ENCODE data around the gene TRIM44. TPM values are rescaled to one million over a fixed set of nuclear protein-coding genes. Genes with fewer than 3 reads are reported as not detected.
"Not testable (repeated sequence)": the region's sequence is repeated elsewhere in the genome, so short reads cannot be mapped to it uniquely, and the experiment has no call there.

TRIM44 gene
- total RNA-seq, 4 donors from 2014 or later = 24.6 to 54.2 (median 35.8) TPM

DNA sequence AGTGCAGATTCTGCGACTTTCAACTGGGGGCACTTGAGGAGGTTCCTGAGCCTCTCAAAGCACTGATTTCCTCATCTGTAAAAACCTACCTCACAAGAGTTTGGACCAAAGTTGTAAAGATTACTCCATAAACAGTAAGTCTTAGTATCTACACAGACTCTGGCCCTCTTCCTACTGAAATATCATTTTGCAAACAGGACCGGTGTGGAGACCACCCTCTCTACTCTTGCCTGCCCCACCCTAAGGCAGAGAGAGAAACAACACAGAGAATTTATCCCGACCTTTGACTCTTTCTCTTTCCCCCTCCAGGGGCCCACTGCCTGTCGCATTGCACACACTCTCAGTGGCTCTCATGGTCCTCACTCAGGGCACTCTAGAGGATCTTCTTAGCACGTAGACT, 163.4 kb downstream of the TRIM44 start:
- Histone ChIP-seq H3K36me3 (no peaks in the 10 kb centered on the region), H3K27me3 (no peaks in the 10 kb centered on the region), H3K27ac (no peak overlapping the region), H3K4me1 (peaks cover 0 to 5% of the 10 kb centered on the region in 2 donors), H3K4me3 (replicated peaks in 1 of 3) (no peak overlapping the region), H3K9me3 (no peaks in the 10 kb centered on the region)
- intact Hi-C loops (cut with DNase I) = loop anchor here (10.0 kb wide), 2 partner anchors 211 to 439 kb away; partner anchors contain the start of gene FJX1
- TF ChIP-seq, protein P1, sequence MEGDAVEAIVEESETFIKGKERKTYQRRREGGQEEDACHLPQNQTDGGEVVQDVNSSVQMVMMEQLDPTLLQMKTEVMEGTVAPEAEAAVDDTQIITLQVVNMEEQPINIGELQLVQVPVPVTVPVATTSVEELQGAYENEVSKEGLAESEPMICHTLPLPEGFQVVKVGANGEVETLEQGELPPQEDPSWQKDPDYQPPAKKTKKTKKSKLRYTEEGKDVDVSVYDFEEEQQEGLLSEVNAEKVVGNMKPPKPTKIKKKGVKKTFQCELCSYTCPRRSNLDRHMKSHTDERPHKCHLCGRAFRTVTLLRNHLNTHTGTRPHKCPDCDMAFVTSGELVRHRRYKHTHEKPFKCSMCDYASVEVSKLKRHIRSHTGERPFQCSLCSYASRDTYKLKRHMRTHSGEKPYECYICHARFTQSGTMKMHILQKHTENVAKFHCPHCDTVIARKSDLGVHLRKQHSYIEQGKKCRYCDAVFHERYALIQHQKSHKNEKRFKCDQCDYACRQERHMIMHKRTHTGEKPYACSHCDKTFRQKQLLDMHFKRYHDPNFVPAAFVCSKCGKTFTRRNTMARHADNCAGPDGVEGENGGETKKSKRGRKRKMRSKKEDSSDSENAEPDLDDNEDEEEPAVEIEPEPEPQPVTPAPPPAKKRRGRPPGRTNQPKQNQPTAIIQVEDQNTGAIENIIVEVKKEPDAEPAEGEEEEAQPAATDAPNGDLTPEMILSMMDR (IDR thresholded peaks at IDR 0.05) = no peak
- TF ChIP-seq POLR2A (IDR thresholded peaks at IDR 0.05) = no peak
- WGBS, 2 donors = 69 to 71% methylated on average over 5 of the region's 5 CpGs
- no peak for DNase-seq

GRCh38 chr11:35826949-35827348, 164.4 kb downstream of the TRIM44 start:
- no peak for DNase-seq
- 0 to 70% methylated on average over 1 to 4 of the region's 4 CpGs for WGBS, 2 donors
- intact Hi-C loops (cut with DNase I) = loop anchor here (10.0 kb wide), 2 partner anchors 212 to 438 kb away; partner anchors contain the start of gene FJX1
- H3K9me3 ChIP-seq = no peaks in the 10 kb centered on the region
- no peak overlapping the region for H3K4me3 ChIP-seq (replicated peaks in 1 of 3)
- H3K27ac ChIP-seq = no peak overlapping the region
- no peaks in the 10 kb centered on the region for H3K36me3 ChIP-seq
- no peaks in the 10 kb centered on the region for H3K27me3 ChIP-seq
- no peaks in the 10 kb centered on the region for H3K4me1 ChIP-seq
- no peak for TF ChIP-seq POLR2A (IDR thresholded peaks at IDR 0.05)
- TF ChIP-seq, protein P1 (IDR thresholded peaks at IDR 0.05) = no peak

DNA sequence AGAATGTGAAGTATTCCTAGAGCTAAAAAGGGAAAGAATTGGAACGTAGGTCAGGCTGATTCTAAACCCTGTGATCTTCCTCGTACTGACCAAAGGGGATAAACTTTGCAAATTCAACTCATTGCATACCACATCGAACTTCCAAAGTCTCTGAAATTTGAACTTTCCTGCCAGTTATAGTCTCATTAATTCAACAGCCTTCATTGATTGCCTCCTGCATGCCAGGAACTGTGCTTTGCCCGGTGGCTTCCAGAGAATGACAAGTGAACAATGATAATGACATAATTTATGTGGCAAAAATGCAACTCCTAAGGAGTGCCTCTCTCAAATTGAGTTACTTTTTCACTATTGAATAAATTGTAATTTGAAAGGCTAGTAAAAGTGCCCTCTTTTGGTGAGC, 173.6 kb downstream of the TRIM44 start:
- DNase-seq = no peak
- Histone ChIP-seq H3K36me3 (no peaks in the 10 kb centered on the region), H3K27me3 (no peaks in the 10 kb centered on the region), H3K4me3 (replicated peaks in 1 of 3) (no peak overlapping the region), H3K9me3 (no peaks in the 10 kb centered on the region), H3K4me1 (no peaks in the 10 kb centered on the region), H3K27ac (no peak overlapping the region)
- 84% methylated on average over 4 of the region's 4 CpGs for WGBS, 2 donors
- TF ChIP-seq, protein P1 (IDR thresholded peaks at IDR 0.05) = no peak
- TF ChIP-seq POLR2A (IDR thresholded peaks at IDR 0.05) = no peak
- intact Hi-C loops (cut with DNase I) = no loop called here

GRCh38 chr11:35838071-35838470, 175.5 kb downstream of the TRIM44 start:
- intact Hi-C loops (cut with DNase I) = no loop called here
- 85 to 91% methylated on average over 3 of the region's 3 CpGs for WGBS, 2 donors
- no peaks in the 10 kb centered on the region for H3K36me3 ChIP-seq
- no peak overlapping the region for H3K27ac ChIP-seq
- no peaks in the 10 kb centered on the region for H3K27me3 ChIP-seq
- no peaks in the 10 kb centered on the region for H3K9me3 ChIP-seq
- TF ChIP-seq, protein P1 (IDR thresholded peaks at IDR 0.05) = no peak
- no peak for TF ChIP-seq POLR2A (IDR thresholded peaks at IDR 0.05)
- no peak for DNase-seq
- no peaks in the 10 kb centered on the region for H3K4me1 ChIP-seq
- no peak overlapping the region for H3K4me3 ChIP-seq (replicated peaks in 1 of 3)

DNA sequence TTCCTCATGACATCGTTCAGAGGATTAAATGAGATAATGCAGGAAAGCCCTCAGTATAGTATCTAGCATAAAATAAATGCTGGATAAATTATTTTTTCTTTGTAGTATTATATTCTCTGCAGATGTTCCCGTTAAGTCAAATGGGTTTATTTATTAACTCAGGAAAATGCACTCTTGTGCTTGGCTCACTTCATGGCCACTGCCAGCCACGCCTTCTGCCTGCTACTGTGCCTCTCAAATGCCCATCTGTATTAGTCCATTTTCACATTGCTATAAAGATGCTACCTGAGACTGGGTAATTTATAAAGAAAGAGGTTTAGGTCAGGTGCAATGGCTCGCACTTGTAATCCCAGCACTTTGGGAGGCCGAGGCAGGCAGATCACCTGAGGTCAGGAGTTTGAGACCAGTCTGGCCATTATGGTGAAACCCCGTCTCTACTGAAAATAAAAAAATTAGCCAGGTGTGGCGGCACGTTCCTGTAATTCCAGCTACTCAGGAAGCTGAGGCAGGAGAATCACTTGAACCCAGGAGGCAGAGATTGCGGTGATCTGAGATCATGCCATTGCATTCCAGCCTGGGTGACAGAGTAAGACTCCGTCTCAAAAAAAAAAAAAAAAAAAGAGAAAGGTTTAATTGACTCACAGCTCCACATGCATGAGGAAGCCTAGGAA, 176.3 kb downstream of the TRIM44 start:
- H3K36me3 ChIP-seq; H3K9me3 ChIP-seq; DNase-seq; H3K27ac ChIP-seq; H3K27me3 ChIP-seq; H3K4me1 ChIP-seq; intact Hi-C loops (cut with DNase I); H3K4me3 ChIP-seq (replicated peaks in 1 of 3): not testable (repeated sequence)
- 92% methylated on average over 10 of the region's 10 CpGs for WGBS, 2 donors

Measured in thyroid gland (tissue), 4 donors.